HFFc6 (cell line): Measurements from ENCODE around the gene MRPS9. TPM values are rescaled to one million over a fixed set of nuclear protein-coding genes. Genes with fewer than 3 reads are reported as not detected.

Experiments used
- DNase-seq: peaks from one replicate; pipeline ENCODE4 v3.0.0-alpha.2; 2018
- H3K27ac Mint-ChIP-seq: 2 replicates; pipeline ENCODE4 v1.8.0; 2020; ENCODE audit warnings: mild to moderate bottlenecking, mixed read lengths
- H3K27me3 Mint-ChIP-seq: 2 replicates; pipeline ENCODE4 v1.8.0; 2021; ENCODE audit warnings: mild to moderate bottlenecking, moderate library complexity, mixed read lengths; ENCODE audit not compliant: insufficient read depth
- H3K36me3 Mint-ChIP-seq: 2 replicates; pipeline ENCODE4 v1.8.0; 2021; ENCODE audit warnings: low read depth, mixed read lengths
- H3K4me1 Mint-ChIP-seq: 2 replicates; pipeline ENCODE4 v1.8.0; 2020; ENCODE audit warnings: low read depth, mixed read lengths
- H3K4me3 Mint-ChIP-seq: 2 replicates; pipeline ENCODE4 v1.8.0; 2020; ENCODE audit warnings: mild to moderate bottlenecking, moderate library complexity, mixed read lengths
- H3K9me3 Mint-ChIP-seq: 2 replicates; pipeline ENCODE4 v1.8.0; 2020; ENCODE audit warnings: mild to moderate bottlenecking, mixed read lengths
- total RNA-seq, 6 experiments: library from RNA; stranded (reverse); fragmentation: NEBNext Ultra II Directional; extraction: Animal tissue kit (Norgen Biotek cat#: 25700); gene quantifications; 2 replicates in 1 of 6; 3 replicates in 5 of 6; pipeline ENCODE4 v1.2.3, GENCODE V29; 2021
- TF ChIP-seq, protein P1 (sequence below): fragments of 200-600 bp; sonication (generic); IDR thresholded peaks from 2 replicates; pipeline ENCODE4 v1.5.0; 2021; ENCODE audit warnings: antibody characterized with exemption, mild to moderate bottlenecking

MRPS9 gene
- total RNA-seq, 6 experiments from 2014 or later = 20.4 to 33.0 (median 28.0) TPM

DNA sequence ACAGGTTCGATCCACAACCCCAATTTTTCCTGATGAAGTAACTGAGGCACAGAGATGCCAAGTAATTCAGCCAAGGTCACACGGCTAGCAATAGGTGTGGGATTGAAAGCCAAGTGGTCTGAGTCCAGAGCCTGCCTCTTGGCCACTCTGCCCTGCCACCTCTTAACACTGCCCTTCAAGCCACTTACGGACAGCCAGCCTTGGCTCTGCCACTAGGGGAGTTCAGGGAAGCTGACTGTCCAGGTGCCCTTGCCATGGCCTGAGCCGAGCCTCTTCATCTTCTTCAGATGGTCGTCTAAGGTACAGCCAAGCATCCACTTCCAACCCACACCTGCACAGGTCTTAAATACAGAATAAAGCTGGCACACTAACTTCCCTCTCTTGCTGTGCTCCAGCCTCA lies 104.4 kb downstream of the MRPS9 start:
- no peak for DNase-seq
- H3K9me3 Mint-ChIP-seq = no peaks in the 10 kb centered on the region
- TF ChIP-seq, protein P1, sequence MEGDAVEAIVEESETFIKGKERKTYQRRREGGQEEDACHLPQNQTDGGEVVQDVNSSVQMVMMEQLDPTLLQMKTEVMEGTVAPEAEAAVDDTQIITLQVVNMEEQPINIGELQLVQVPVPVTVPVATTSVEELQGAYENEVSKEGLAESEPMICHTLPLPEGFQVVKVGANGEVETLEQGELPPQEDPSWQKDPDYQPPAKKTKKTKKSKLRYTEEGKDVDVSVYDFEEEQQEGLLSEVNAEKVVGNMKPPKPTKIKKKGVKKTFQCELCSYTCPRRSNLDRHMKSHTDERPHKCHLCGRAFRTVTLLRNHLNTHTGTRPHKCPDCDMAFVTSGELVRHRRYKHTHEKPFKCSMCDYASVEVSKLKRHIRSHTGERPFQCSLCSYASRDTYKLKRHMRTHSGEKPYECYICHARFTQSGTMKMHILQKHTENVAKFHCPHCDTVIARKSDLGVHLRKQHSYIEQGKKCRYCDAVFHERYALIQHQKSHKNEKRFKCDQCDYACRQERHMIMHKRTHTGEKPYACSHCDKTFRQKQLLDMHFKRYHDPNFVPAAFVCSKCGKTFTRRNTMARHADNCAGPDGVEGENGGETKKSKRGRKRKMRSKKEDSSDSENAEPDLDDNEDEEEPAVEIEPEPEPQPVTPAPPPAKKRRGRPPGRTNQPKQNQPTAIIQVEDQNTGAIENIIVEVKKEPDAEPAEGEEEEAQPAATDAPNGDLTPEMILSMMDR = no peak
- H3K4me1 Mint-ChIP-seq = no peaks in the 10 kb centered on the region; the same call in 1 of the 2 replicates
- no peak overlapping the region for H3K4me3 Mint-ChIP-seq
- H3K27ac Mint-ChIP-seq = no peak overlapping the region
- H3K27me3 Mint-ChIP-seq = peaks cover 52% of the 10 kb centered on the region
- no peaks in the 10 kb centered on the region for H3K36me3 Mint-ChIP-seq

- TF ChIP-seq, protein P1 = no peak
- Mint-ChIP-seq H3K27me3 (peaks cover 57% of the 10 kb centered on the region), H3K27ac (no peak overlapping the region), H3K4me1 (no peaks in the 10 kb centered on the region; the same call in 1 of the 2 replicates), H3K4me3 (no peak overlapping the region), H3K36me3 (no peaks in the 10 kb centered on the region), H3K9me3 (no peaks in the 10 kb centered on the region)
- DNase-seq = no peak
Measured at GRCh38 chr2:105143094-105143466, 105.2 kb downstream of the MRPS9 start.

DNA sequence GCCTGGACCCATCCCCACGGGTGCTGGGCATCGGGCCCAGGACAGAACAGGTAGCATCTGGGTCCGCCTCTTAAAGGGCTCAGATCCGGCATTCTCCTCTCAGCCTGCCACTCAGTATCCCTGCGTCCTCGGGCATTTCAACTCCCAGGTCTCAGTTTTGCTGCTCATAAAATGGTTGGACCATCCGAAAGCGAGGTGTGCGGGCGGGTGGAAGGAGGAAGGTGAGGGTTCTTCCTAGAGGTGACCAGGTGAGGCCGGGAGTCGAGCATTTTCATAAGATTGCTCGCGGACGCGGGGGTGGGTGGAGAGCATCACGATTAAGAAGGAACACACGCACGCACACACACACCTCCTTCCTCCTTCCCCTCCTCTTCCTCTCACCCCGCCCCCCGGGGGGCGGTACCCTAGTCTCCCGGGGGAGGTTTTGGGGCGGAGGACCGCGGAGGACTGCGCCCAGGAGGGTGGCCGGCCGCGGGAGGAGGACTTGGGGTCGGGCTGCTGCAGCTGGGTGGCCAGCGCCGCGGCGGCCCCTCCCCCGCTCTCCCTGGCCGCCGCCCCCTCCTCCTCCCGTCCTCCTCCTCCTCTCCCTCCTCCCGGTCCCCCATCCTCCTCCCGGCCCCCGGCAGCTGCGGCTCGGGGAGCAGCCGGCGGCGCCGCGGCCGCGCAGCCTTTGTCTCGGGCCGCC lies 105.7 kb downstream of the MRPS9 start:
- H3K4me3 Mint-ChIP-seq = peak overlapping the region; percentile 46
- TF ChIP-seq, protein P1 = no peak
- H3K4me1 Mint-ChIP-seq = no peaks in the 10 kb centered on the region; the same call in 1 of the 2 replicates

GRCh38 chr2:105144152-105144940 lies 106.5 kb downstream of the MRPS9 start:
- H3K4me1 Mint-ChIP-seq = no peaks in the 10 kb centered on the region; the same call in 1 of the 2 replicates
- H3K27ac Mint-ChIP-seq = no peak overlapping the region
- peak overlapping the region; percentile 19; the same call in 1 of the 2 replicates for H3K4me3 Mint-ChIP-seq
- no peak for DNase-seq
- TF ChIP-seq, protein P1 = no peak
- H3K36me3 Mint-ChIP-seq = no peaks in the 10 kb centered on the region
- H3K9me3 Mint-ChIP-seq = no peaks in the 10 kb centered on the region
- H3K27me3 Mint-ChIP-seq = peaks cover 57% of the 10 kb centered on the region

More for the DNA sequence above, 105.7 kb downstream of the MRPS9 start:
- DNase-seq = no peak
- no peaks in the 10 kb centered on the region for H3K36me3 Mint-ChIP-seq
- peaks cover 59% of the 10 kb centered on the region for H3K27me3 Mint-ChIP-seq
- H3K9me3 Mint-ChIP-seq = no peaks in the 10 kb centered on the region
- no peak overlapping the region for H3K27ac Mint-ChIP-seq

- TF ChIP-seq, protein P1 = no peak
- Mint-ChIP-seq H3K9me3 (no peaks in the 10 kb centered on the region), H3K27ac (no peak overlapping the region), H3K4me3 (no peak overlapping the region; the same call in 1 of the 2 replicates), H3K4me1 (no peaks in the 10 kb centered on the region; the same call in 1 of the 2 replicates), H3K27me3 (peaks cover 51% of the 10 kb centered on the region), H3K36me3 (no peaks in the 10 kb centered on the region)
- DNase-seq = no peak
Measured at GRCh38 chr2:105144941-105145300, 107.1 kb downstream of the MRPS9 start.
